ENCODE data around the gene TGFBR2.

- TF ChIP-seq CTCF (IDR thresholded peaks at IDR 0.05) (no peak), SIN3A (IDR thresholded peaks at IDR 0.05; ENCODE audit: borderline replicate concordance, insufficient read depth, low read depth, low read length) (no peak), POLR2AphosphoS5 (IDR thresholded peaks at IDR 0.05; ENCODE audit: low read depth, low read length) (no peak)
These were observed 95.8 kb downstream of the TGFBR2 start for GRCh38 chr3:30702038-30702827.

Measured in Panc1 (cell line).